Testis (tissue), 2 donors: Measurements from ENCODE around the gene ENG.

Source experiments
- POLR2A ChIP-seq: fragments of 450-650 bp; IDR thresholded peaks from one replicate; pipeline ENCODE4 v1.6.1; 2017; ENCODE audit warnings: antibody characterized with exemption, mild to moderate bottlenecking, moderate library complexity
- TF ChIP-seq, protein P1 (sequence below), 3 experiments: fragments of 450-650 bp in 2 of 3; fragments of 200-600 bp in 1 of 3; sonication (generic) in 1 of 3; IDR thresholded peaks; one replicate each; pipeline ENCODE4 v1.5.1; 2016 to 2019; ENCODE audit warnings: antibody characterized with exemption in 3 of 3, mild to moderate bottlenecking in 2 of 3, moderate library complexity in 1 of 3

DNA sequence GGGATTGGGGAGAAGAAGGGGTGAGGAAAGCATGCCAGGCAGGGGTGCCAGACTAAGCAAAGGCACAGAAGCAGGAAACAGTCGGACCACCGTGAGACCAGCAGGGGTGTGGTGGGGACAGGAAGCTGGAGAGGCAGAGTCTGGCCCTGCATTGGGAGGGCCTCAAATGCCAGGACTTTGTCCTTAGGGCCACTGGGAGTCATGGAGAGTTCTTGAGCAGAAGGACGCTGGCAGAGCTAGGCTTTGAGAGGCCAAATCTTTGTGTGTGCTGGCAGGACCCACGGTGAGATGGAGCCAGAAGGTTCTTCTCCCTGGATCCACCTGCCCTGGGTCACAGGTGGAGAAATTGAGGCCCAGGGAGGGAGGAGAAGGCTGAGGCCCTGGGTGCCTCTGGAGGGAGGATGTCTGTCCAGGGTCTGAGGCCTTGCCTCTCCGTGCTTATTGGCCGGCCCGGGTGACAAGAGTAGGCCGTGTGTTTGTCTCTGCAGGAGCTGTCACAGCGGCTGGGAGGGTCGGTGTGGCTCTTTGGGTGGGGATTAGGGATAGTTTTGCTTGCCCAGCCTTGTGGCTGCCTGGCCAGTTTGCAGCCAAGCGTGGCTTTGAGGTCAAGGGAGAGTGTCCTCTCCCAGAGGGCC, 1.8 kb upstream of the ENG start:
- TF ChIP-seq, protein P1, sequence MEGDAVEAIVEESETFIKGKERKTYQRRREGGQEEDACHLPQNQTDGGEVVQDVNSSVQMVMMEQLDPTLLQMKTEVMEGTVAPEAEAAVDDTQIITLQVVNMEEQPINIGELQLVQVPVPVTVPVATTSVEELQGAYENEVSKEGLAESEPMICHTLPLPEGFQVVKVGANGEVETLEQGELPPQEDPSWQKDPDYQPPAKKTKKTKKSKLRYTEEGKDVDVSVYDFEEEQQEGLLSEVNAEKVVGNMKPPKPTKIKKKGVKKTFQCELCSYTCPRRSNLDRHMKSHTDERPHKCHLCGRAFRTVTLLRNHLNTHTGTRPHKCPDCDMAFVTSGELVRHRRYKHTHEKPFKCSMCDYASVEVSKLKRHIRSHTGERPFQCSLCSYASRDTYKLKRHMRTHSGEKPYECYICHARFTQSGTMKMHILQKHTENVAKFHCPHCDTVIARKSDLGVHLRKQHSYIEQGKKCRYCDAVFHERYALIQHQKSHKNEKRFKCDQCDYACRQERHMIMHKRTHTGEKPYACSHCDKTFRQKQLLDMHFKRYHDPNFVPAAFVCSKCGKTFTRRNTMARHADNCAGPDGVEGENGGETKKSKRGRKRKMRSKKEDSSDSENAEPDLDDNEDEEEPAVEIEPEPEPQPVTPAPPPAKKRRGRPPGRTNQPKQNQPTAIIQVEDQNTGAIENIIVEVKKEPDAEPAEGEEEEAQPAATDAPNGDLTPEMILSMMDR (IDR thresholded peaks at IDR 0.05): no peak
- TF ChIP-seq POLR2A: no peak
